Stomach (tissue), 4 donors: Measurements from ENCODE around the gene BDKRB1.

ENCODE experiments used
- POLR2A ChIP-seq, 4 donors: fragments of 450-650 bp; IDR thresholded peaks; one replicate each; pipeline ENCODE4 v1.6.1; 2016; ENCODE audit warnings: antibody characterized with exemption in 4 of 4, control low read depth in 2 of 4, mild to moderate bottlenecking in 1 of 4, moderate library complexity in 1 of 4
- TF ChIP-seq, protein P1 (sequence below), 7 experiments: fragments of 450-650 bp in 4 of 7; fragments of 200-600 bp in 3 of 7; sonication (generic) in 3 of 7; IDR thresholded peaks; one replicate each; pipeline ENCODE4 v1.5.1; 2016 to 2019; ENCODE audit warnings: antibody characterized with exemption in 7 of 7, control low read depth in 2 of 7, mild to moderate bottlenecking in 1 of 7

DNA sequence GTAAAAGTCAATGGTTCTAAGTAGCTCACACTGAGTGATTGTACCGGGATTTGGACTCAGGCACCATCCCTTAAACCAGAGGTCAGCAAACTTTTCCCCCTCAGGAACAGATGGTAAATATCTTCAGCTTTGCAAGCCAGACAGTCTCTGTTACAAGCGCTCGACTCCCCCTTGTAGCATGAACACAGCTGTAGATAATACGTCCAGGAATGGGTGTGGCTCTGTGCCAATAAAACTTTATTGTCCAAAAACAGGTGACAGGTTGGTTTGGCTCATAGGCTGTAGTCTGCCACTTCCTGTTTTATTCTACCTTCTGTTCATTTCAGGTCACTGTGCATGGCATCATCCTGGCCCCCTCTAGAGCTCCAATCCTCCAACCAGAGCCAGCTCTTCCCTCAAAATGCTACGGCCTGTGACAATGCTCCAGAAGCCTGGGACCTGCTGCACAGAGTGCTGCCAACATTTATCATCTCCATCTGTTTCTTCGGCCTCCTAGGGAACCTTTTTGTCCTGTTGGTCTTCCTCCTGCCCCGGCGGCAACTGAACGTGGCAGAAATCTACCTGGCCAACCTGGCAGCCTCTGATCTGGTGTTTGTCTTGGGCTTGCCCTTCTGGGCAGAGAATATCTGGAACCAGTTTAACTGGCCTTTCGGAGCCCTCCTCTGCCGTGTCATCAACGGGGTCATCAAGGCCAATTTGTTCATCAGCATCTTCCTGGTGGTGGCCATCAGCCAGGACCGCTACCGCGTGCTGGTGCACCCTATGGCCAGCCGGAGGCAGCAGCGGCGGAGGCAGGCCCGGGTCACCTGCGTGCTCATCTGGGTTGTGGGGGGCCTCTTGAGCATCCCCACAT, 7.6 kb downstream of the BDKRB1 start:
- TF ChIP-seq, protein P1, sequence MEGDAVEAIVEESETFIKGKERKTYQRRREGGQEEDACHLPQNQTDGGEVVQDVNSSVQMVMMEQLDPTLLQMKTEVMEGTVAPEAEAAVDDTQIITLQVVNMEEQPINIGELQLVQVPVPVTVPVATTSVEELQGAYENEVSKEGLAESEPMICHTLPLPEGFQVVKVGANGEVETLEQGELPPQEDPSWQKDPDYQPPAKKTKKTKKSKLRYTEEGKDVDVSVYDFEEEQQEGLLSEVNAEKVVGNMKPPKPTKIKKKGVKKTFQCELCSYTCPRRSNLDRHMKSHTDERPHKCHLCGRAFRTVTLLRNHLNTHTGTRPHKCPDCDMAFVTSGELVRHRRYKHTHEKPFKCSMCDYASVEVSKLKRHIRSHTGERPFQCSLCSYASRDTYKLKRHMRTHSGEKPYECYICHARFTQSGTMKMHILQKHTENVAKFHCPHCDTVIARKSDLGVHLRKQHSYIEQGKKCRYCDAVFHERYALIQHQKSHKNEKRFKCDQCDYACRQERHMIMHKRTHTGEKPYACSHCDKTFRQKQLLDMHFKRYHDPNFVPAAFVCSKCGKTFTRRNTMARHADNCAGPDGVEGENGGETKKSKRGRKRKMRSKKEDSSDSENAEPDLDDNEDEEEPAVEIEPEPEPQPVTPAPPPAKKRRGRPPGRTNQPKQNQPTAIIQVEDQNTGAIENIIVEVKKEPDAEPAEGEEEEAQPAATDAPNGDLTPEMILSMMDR (IDR thresholded peaks at IDR 0.05) = no peak
- TF ChIP-seq POLR2A (IDR thresholded peaks at IDR 0.05) = no peak
